Keratinocyte (primary cell): ENCODE measurements around the gene NCKIPSD.

Source experiments
- EZH2 ChIP-seq: IDR thresholded peaks from one replicate; pipeline ENCODE4 v1.6.1; 2012; ENCODE audit warnings: inconsistent platforms, mild to moderate bottlenecking, low read length, moderate library complexity
- TF ChIP-seq, protein P1 (sequence below), 3 experiments: IDR thresholded peaks in 1 of 3; conservative IDR thresholded peaks in 1 of 3; optimal IDR thresholded peaks in 1 of 3; 2 replicates in 2 of 3; 3 replicates in 1 of 3; pipeline versions ENCODE3 to v1.5.1; 2011; ENCODE audit warnings: low read length in 3 of 3, mild to moderate bottlenecking in 3 of 3, moderate library complexity in 2 of 3, control low read depth in 1 of 3, inconsistent platforms in 1 of 3; ENCODE audit not compliant: insufficient read depth in 2 of 3; ENCODE audit errors: extremely low read depth in 1 of 3

DNA sequence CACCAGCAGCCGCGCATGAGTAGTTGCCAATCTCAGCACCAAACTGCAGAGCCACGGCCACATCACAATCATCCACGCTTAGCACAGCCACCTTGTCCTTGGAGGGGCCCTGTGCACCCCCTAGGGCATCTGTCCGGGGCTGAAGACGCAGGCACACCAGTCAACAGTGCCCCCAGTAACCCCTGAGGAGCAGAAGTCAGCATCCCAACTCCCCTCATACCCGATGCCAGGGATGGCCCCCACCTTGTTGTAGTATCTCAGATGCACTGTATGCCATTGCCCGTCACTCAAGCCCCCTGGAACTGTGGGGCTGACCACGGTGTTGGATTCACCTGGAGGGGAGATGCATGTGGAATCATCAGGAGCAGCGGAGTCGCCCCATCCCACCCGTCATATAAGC is 30.7 kb downstream of the NCKIPSD start:
- TF ChIP-seq, protein P1, sequence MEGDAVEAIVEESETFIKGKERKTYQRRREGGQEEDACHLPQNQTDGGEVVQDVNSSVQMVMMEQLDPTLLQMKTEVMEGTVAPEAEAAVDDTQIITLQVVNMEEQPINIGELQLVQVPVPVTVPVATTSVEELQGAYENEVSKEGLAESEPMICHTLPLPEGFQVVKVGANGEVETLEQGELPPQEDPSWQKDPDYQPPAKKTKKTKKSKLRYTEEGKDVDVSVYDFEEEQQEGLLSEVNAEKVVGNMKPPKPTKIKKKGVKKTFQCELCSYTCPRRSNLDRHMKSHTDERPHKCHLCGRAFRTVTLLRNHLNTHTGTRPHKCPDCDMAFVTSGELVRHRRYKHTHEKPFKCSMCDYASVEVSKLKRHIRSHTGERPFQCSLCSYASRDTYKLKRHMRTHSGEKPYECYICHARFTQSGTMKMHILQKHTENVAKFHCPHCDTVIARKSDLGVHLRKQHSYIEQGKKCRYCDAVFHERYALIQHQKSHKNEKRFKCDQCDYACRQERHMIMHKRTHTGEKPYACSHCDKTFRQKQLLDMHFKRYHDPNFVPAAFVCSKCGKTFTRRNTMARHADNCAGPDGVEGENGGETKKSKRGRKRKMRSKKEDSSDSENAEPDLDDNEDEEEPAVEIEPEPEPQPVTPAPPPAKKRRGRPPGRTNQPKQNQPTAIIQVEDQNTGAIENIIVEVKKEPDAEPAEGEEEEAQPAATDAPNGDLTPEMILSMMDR (optimal IDR thresholded peaks at IDR 0.05 in 1 of 3, IDR thresholded peaks at IDR 0.05 in 1 of 3, conservative IDR thresholded peaks at IDR 0.05 in 1 of 3; ENCODE audit: extremely low read depth in 1 of 3, insufficient read depth in 2 of 3, low read length in 3 of 3) = no peak
- no peak for TF ChIP-seq EZH2
